Prostate gland (tissue), 2 donors: Measurements from ENCODE around the gene CTSA. TPM values are rescaled to one million over a fixed set of nuclear protein-coding genes. Genes with fewer than 3 reads are reported as not detected.

ENCODE experiments used
- DNase-seq: peaks from one replicate; pipeline ENCODE4 v3.0.0-alpha.2; 2019; ENCODE audit warnings: low spot score
- H3K27ac ChIP-seq, 2 donors: fragments of 200-600 bp; sonication (generic); 2 replicates each; pipeline ENCODE4 v1.5.1; 2017 to 2019
- H3K27me3 ChIP-seq: fragments of 200-600 bp; sonication (generic); replicated peaks from 2 replicates; pipeline ENCODE4 v1.5.1; 2019; ENCODE audit not compliant: insufficient read depth
- H3K36me3 ChIP-seq, 2 donors: fragments of 200-600 bp; sonication (generic); 1 replicate in 1 of 2; 2 replicates in 1 of 2; pipeline versions ENCODE4 v1.5.1 to v1.8.1; 2017 to 2019
- H3K4me1 ChIP-seq: fragments of 200-600 bp; sonication (generic); replicated peaks from 2 replicates; pipeline ENCODE4 v1.5.1; 2019
- H3K4me3 ChIP-seq, 2 donors: fragments of 200-600 bp; sonication (generic); 2 replicates each; pipeline ENCODE4 v1.5.1; 2017 to 2019
- H3K9me3 ChIP-seq: fragments of 200-600 bp; sonication (generic); 2 replicates; pipeline ENCODE4 v1.5.1; 2017
- CTCF ChIP-seq, 4 experiments: fragments of 200-600 bp in 2 of 4; fragments of 450-650 bp in 2 of 4; sonication (generic) in 2 of 4; IDR thresholded peaks; 1 replicate in 3 of 4; 2 replicates in 1 of 4; pipeline ENCODE4 v1.5.1; 2016 to 2019; ENCODE audit warnings: antibody characterized with exemption in 4 of 4, mild to moderate bottlenecking in 2 of 4, moderate library complexity in 2 of 4
- POLR2A ChIP-seq: fragments of 450-650 bp; IDR thresholded peaks from one replicate; pipeline ENCODE4 v1.6.1; 2016; ENCODE audit warnings: antibody characterized with exemption, mild to moderate bottlenecking
- POLR2AphosphoS5 ChIP-seq: sonication (generic); formaldehyde crosslinking; IDR thresholded peaks from one replicate; pipeline ENCODE4 v1.6.1; 2017; ENCODE audit warnings: antibody characterized with exemption
- WGBS: methylation state at CpG from one replicate; pipeline ENCODE4 v1.1.5; 2018; 5-methylcytosine and 5-hydroxymethylcytosine counted together
- intact Hi-C: fragments of 100-400 bp; cut with DNase I; formaldehyde crosslinking; loops from one replicate; pipeline ENCODE4 v1.14.2; 2022
- total RNA-seq, 2 donors: library from RNA; depleted of rRNA; stranded (reverse); fragments of >200 nt; gene quantifications; one replicate each; pipeline ENCODE4 v1.1.0, GENCODE V29; 2016

CTSA gene
- 100 to 1,000 TPM in 1 of 2 donors, 10 to 100 TPM in 1; 37.9 to 215 TPM for total RNA-seq

GRCh38 chr20:45890985-45891983 lies at the start of gene CTSA, which contains the start of gene NEURL2:
TSS of gene CTSA (plus strand) at chr20:45891335. CDS start at chr20:45891569, 234 bp downstream.
TSS of gene NEURL2 (minus strand) at chr20:45891208. CDS start at chr20:45890991, 217 bp downstream.
- Histone ChIP-seq H3K27ac (peak within 1 kb of the TSS; percentile 77 to 81), H3K9me3 (no peaks in the 10 kb centered on the region), H3K27me3 (no peaks in the 10 kb centered on the region), H3K36me3 (no peaks in the 10 kb centered on the region), H3K4me3 (peak within 1 kb of the TSS; percentile 71 to 74), H3K4me1 (peaks cover 6% of the 10 kb centered on the region)
- under 1% methylated on average over 74 of the region's 78 CpGs for WGBS
- intact Hi-C loops = loop anchor here (2.0 to 10.0 kb wide), 2 partner anchors 44 to 74 kb away; partner anchors contain the start of gene PCIF1
- TF ChIP-seq POLR2A (peak; percentile 56), CTCF (IDR thresholded peaks at IDR 0.05) (peak in 2 of 4 experiments; percentile 28 to 35), POLR2AphosphoS5 (peak; percentile 94)
- DNase-seq = peak; percentile 90

DNA sequence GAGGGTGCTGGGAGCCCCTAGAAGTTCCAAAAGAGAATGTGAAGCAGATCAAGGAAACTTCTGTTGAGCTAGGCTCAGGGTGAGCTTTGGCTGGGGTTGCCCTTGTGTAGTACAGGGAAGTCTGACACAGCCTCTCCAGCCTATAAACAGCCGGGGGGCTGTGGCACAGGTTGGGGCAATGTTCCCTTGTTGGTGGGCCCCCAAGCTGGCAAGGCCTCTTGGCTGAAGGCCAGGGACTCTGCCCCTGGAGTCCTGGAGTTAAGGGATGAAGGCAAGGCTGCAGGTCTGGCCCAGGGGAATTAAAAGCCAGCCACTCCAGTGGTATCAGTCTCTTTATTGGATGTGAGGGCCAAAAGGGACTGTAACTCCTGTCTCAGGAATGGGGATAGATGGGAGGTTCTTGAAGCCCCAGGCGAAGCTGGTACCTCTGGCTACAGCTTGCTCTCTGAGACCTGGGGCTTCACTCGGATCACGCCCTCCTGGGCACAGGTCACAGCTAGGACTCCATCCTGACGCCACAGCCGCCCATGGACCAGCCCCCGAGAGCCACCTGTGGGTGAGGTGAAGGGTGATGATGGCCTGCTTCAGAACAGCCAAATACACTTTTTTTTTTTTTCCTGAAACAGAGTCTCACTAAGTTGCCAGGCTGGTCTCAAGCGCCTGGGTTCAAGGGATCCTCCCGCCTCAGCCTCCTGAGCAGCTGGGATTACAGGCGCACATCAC lies 49.6 kb upstream of the CTSA start:
- Histone ChIP-seq H3K27me3 (no peaks in the 10 kb centered on the region), H3K9me3 (no peaks in the 10 kb centered on the region), H3K27ac (no peak overlapping the region), H3K4me1 (no peaks in the 10 kb centered on the region), H3K36me3 (peaks cover 0 to 12% of the 10 kb centered on the region in 2 donors), H3K4me3 (no peak overlapping the region)
- no peak for DNase-seq
- intact Hi-C loops = no loop called here
- WGBS = 88% methylated on average over 10 of the region's 10 CpGs
- TF ChIP-seq POLR2A = no peak
- no peak for TF ChIP-seq CTCF (IDR thresholded peaks at IDR 0.05)
- TF ChIP-seq POLR2AphosphoS5 = no peak

DNA sequence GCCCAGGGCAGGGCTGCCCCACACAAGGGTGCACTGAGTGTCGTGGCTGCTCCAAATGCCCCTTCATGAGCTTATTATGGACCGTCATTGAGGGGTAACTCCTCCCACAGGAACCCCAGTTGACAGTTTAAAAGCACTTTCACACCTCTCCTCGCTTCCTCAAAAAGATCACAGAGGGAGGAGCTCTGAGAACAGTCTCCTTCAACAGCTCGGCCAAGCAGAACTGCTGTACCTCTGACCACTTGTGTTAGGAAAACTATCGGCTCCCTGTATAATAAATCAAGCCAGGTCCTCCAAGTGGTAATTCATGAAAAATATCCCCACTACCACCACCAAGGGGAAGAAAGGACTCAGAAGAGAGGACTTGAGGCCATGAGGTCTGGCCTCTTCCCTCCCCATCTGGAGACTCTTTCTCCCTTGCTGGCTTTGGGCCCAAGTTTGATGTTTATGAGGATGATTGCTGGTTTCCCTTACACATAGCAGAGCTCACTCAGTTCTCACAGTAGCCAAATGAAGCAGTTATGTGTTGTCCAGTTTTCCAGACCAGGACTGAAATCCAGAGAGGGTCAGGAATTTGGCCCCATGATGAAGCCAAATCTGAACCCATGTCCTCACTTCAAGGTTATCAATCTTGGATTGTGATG lies 48.8 kb upstream of the CTSA start:
- 32% methylated on average over 5 of the region's 5 CpGs for WGBS
- intact Hi-C loops = no loop called here
- peak overlapping the region; percentile 13 to 14 for H3K27ac ChIP-seq
- H3K9me3 ChIP-seq = no peaks in the 10 kb centered on the region
- H3K4me1 ChIP-seq = no peaks in the 10 kb centered on the region
- TF ChIP-seq POLR2AphosphoS5 = peak; percentile 25
- TF ChIP-seq CTCF (IDR thresholded peaks at IDR 0.05) = no peak
- H3K36me3 ChIP-seq = peaks cover 0 to 12% of the 10 kb centered on the region in 2 donors
- no peak overlapping the region for H3K4me3 ChIP-seq
- H3K27me3 ChIP-seq = no peaks in the 10 kb centered on the region
- peak; percentile 33 for DNase-seq

DNA sequence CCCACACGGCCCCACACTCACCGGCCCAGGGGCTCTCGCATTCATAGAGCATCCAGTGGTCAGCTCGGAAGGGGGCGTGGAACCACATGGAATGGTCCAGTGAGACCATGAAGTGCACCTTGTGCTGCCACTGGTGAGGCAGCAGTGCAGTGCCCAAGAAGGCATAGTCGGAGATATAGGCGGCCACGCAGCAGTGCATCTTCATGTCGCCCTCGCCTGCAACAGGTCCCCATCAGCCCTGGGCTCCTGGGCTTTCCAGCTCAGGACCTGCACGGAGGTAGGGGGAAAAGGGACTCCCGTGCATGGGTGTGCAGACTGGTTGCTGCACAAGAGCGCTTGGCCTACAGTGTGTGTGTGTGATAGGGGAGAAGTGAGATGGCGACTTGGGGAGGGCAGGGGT lies 47.6 kb upstream of the CTSA start:
- Histone ChIP-seq H3K36me3 (peaks cover 0 to 20% of the 10 kb centered on the region in 2 donors), H3K27me3 (no peaks in the 10 kb centered on the region), H3K4me1 (no peaks in the 10 kb centered on the region), H3K4me3 (no peak overlapping the region), H3K9me3 (no peaks in the 10 kb centered on the region), H3K27ac (no peak overlapping the region)
- no peak for DNase-seq
- 89% methylated on average over 14 of the region's 14 CpGs for WGBS
- intact Hi-C loops = no loop called here
- TF ChIP-seq POLR2A = no peak
- no peak for TF ChIP-seq CTCF (IDR thresholded peaks at IDR 0.05)
- TF ChIP-seq POLR2AphosphoS5 = no peak
